Fibroblast of lung (primary cell): ENCODE results near the gene RRP7A.

ENCODE experiments used
- EZH2 ChIP-seq: IDR thresholded peaks from 2 replicates; pipeline ENCODE4 v1.5.1; 2012; ENCODE audit warnings: low read length, control low read depth, mild to moderate bottlenecking; ENCODE audit errors: missing control alignments
- TF ChIP-seq, protein P1 (sequence below), 2 donors: IDR thresholded peaks in 1 of 2; conservative IDR thresholded peaks in 1 of 2; 1 replicate in 1 of 2; 2 replicates in 1 of 2; pipeline ENCODE4 v1.5.1; 2011 to 2012; ENCODE audit warnings: low read length in 2 of 2, control low read depth in 1 of 2, inconsistent platforms in 1 of 2, low read depth in 1 of 2, mild to moderate bottlenecking in 1 of 2

DNA sequence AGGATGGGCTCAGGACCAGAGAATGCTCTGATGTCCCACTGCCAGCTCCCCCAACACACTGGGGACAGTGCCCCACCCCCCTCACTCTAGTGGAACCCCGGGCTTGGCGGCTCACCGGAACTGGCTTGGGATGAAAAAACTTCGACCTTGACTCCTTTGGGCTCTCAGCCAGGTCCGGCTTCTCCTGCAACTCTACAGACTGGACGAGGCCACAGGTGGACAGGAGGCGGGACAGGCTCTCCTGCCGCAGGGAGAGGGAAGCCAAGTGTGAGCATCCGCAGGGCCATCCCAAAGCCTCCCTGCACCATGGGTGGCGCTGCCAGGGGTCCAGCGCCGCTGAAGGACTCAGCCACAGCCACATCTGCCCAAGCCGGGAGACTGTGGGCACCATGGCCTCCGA lies 3.7 kb downstream of the RRP7A start:
- TF ChIP-seq EZH2, result no peak
- TF ChIP-seq, protein P1, sequence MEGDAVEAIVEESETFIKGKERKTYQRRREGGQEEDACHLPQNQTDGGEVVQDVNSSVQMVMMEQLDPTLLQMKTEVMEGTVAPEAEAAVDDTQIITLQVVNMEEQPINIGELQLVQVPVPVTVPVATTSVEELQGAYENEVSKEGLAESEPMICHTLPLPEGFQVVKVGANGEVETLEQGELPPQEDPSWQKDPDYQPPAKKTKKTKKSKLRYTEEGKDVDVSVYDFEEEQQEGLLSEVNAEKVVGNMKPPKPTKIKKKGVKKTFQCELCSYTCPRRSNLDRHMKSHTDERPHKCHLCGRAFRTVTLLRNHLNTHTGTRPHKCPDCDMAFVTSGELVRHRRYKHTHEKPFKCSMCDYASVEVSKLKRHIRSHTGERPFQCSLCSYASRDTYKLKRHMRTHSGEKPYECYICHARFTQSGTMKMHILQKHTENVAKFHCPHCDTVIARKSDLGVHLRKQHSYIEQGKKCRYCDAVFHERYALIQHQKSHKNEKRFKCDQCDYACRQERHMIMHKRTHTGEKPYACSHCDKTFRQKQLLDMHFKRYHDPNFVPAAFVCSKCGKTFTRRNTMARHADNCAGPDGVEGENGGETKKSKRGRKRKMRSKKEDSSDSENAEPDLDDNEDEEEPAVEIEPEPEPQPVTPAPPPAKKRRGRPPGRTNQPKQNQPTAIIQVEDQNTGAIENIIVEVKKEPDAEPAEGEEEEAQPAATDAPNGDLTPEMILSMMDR (conservative IDR thresholded peaks at IDR 0.05 in 1 of 2, IDR thresholded peaks at IDR 0.05 in 1 of 2; ENCODE audit: low read depth in 1 of 2, low read length in 2 of 2), result no peak
